ENCODE measurements around the gene SOX5. TPM values are rescaled to one million over a fixed set of nuclear protein-coding genes. Genes with fewer than 3 reads are reported as not detected.

Gene SOX5
- total and polyA plus RNA-seq, 8 donors = 10.0 to 39.9 (median 33.0) TPM

- no peak for TF ChIP-seq CTCF (IDR thresholded peaks at IDR 0.05)
- Histone ChIP-seq H3K9me3 (no peaks in the 10 kb centered on the region), H3K36me3 (no peaks in the 10 kb centered on the region), H3K27ac (no peak overlapping the region), H3K27me3 (no peaks in the 10 kb centered on the region), H3K4me3 (no peak overlapping the region), H3K4me1 (no peaks in the 10 kb centered on the region)
- DNase-seq (peak in 1 of 4 donors; percentile 3), ATAC-seq (no peak)
- intact Hi-C loops (cut with DNase I) = no loop called here
Measured at GRCh38 chr12:23686095-23686494, 263.4 kb downstream of the SOX5 start.

GRCh38 chr12:23684121-23684520, 265.3 kb downstream of the SOX5 start:
- Histone ChIP-seq H3K36me3 (no peaks in the 10 kb centered on the region), H3K27ac (no peak overlapping the region), H3K9me3 (no peaks in the 10 kb centered on the region), H3K27me3 (no peaks in the 10 kb centered on the region), H3K4me1 (no peaks in the 10 kb centered on the region), H3K4me3 (no peak overlapping the region)
- TF ChIP-seq CTCF (IDR thresholded peaks at IDR 0.05) = no peak
- ATAC-seq = no peak
- intact Hi-C loops (cut with DNase I) = no loop called here
- DNase-seq = no peak

GRCh38 chr12:23681237-23681636, 268.2 kb downstream of the SOX5 start:
- Histone ChIP-seq H3K4me3 (no peak overlapping the region), H3K4me1 (no peaks in the 10 kb centered on the region), H3K27ac (no peak overlapping the region), H3K27me3 (no peaks in the 10 kb centered on the region), H3K36me3 (no peaks in the 10 kb centered on the region), H3K9me3 (no peaks in the 10 kb centered on the region)
- DNase-seq = no peak
- no peak for ATAC-seq
- TF ChIP-seq CTCF (IDR thresholded peaks at IDR 0.05) = no peak
- intact Hi-C loops (cut with DNase I) = no loop called here

GRCh38 chr12:23674064-23674463, 275.4 kb downstream of the SOX5 start:
- ATAC-seq = no peak
- intact Hi-C loops (cut with DNase I) = no loop called here
- H3K4me1 ChIP-seq = no peaks in the 10 kb centered on the region

GRCh38 chr12:23671881-23672280, 277.6 kb downstream of the SOX5 start:
- Histone ChIP-seq H3K36me3 (no peaks in the 10 kb centered on the region), H3K4me1 (no peaks in the 10 kb centered on the region), H3K27ac (no peak overlapping the region), H3K9me3 (no peaks in the 10 kb centered on the region), H3K4me3 (no peak overlapping the region), H3K27me3 (no peaks in the 10 kb centered on the region)
- no peak for DNase-seq
- ATAC-seq = no peak
- TF ChIP-seq CTCF (IDR thresholded peaks at IDR 0.05) = no peak
- intact Hi-C loops (cut with DNase I) = no loop called here

More at GRCh38 chr12:23674064-23674463, 275.4 kb downstream of the SOX5 start:
- no peaks in the 10 kb centered on the region for H3K9me3 ChIP-seq
- no peak for TF ChIP-seq CTCF (IDR thresholded peaks at IDR 0.05)
- H3K4me3 ChIP-seq = no peak overlapping the region
- H3K27me3 ChIP-seq = no peaks in the 10 kb centered on the region
- no peaks in the 10 kb centered on the region for H3K36me3 ChIP-seq
- DNase-seq = no peak
- no peak overlapping the region for H3K27ac ChIP-seq

Data from left lung (tissue), 10 donors.